GM19035 (cell line): ENCODE measurements around the gene TTYH3.
"Not testable (repeated sequence)": the region's sequence is repeated elsewhere in the genome, so short reads cannot be mapped to it uniquely, and the experiment has no call there.

Source experiments
- ATAC-seq: cut with Tn5 transposase; IDR thresholded peaks from one replicate; pipeline ENCODE4 v1.9.1; 2021; ENCODE audit not compliant: unreplicated experiment

Gene TTYH3, protein sequence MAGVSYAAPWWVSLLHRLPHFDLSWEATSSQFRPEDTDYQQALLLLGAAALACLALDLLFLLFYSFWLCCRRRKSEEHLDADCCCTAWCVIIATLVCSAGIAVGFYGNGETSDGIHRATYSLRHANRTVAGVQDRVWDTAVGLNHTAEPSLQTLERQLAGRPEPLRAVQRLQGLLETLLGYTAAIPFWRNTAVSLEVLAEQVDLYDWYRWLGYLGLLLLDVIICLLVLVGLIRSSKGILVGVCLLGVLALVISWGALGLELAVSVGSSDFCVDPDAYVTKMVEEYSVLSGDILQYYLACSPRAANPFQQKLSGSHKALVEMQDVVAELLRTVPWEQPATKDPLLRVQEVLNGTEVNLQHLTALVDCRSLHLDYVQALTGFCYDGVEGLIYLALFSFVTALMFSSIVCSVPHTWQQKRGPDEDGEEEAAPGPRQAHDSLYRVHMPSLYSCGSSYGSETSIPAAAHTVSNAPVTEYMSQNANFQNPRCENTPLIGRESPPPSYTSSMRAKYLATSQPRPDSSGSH

DNA sequence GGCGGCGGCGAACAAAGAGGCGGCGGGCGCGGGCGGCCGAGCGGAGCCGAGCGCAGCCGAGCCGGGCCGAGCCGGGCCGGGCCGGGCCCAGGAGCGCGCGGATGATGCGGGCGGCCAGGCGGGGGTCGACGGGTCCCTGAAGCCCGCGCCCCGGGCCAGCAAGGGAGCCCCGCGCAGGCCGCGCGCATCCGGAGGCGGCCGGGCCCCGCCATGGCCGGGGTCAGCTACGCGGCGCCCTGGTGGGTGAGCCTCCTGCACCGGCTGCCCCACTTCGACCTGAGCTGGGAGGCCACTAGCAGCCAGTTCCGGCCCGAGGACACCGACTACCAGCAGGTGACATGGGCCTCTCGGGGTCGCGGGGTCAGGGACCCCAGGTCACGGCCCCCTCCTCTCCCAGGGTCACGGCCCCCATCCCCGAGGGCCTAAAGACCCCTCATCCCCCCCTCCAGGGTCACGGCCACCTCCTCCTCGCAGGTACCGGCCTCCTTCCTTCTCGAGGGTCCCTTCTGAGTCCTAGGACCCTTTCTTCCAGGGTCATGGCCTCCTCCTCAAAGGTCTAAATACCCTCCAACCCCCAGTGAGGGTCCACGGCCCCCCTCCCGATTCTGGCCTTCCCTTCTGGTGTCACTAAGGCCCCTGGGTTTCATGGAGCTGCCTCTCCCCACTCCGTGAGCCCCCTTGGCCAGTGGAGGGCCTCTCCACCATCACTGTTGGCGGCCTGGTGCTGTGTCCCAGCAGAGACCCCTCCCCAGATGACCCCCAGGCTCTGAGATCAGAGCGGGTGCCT is at the start of gene TTYH3:
TTYH3 (plus strand) TSS at position 41 of the 787 bp plus-strand sequence; CDS start at position 211, 170 bp downstream.
- peak; percentile 51 for ATAC-seq

GRCh38 chr7:2582006-2582735 is 49.6 kb upstream of the TTYH3 start:
- no peak for ATAC-seq

GRCh38 chr7:2583798-2584580 is 47.8 kb upstream of the TTYH3 start:
- ATAC-seq: no peak

GRCh38 chr7:2585446-2585845 is 46.3 kb upstream of the TTYH3 start:
- ATAC-seq: no peak

DNA sequence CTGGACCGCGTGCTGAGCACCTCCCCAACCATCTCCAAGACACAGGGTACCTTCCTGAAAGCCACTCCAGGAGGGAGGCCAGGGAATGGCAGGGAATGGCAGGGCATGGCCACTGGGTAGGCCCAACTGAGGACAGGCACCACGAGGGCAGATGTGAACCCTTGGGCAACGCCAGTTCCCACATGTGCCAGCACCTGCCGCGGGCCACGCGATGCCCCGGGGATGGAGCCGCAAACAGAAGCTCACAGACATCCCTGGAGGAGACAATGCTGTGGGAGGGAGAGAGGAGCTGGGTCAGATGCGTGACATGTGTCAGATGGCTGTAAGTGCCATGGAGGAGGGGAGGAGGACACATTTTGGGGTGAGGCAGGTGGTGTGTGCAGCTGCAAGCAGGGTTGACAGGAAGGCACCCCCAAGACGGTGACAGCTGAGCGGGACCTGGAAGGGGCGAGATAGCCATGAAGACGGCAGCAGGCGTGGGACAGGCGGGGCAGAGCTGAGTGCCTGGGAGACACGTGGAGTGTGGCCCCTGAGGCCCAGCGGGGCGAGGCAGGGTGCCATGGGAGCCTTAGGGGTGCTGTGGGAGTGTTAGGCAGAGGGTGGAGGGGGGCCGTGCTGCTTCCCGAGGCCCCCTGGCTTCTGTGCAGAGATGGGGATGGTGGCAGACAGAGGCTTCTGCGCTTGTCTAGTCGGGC is 45.3 kb upstream of the TTYH3 start:
- no peak for ATAC-seq

DNA sequence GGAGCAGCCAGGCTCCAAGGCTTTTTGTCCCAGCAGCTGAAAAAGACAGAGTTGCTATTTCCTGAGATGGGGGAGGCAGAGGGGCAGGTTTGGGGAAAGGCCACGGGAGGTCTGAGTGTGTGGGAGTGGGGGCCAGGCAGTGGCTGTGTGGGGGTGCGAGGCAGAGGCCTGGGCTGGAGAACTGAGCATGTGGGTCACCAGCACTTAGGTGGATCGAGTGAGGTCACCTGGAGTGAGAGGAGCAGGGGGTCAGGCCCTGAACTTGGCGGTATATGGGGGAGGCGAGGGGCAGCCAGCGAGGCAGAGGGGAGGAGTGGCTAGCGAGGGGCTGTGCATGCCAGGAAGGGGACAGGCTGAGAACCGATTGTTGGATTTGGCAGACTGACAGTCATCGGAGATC is 44.7 kb upstream of the TTYH3 start:
- no peak for ATAC-seq

DNA sequence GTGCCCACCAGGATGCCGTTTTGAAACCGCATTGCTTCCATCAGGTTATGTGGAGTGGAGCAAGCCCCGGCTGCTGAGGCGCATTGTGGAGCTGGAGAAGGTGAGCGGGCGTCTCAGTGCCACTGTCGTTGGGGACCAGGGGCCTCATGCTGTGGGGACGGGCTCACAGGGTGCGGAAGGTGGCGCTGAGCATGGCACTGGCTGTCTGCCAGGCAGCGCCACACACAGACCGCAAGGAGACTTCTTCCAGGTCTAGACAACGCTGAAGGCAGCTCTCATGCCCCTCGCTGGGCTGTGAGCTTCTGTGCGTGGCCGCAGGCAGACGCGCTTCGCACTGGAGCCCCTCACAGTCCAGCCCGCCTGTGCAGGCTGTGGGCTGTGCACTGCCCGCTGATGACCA is 44.0 kb upstream of the TTYH3 start:
- no peak for ATAC-seq

GRCh38 chr7:2589341-2589740 is 42.4 kb upstream of the TTYH3 start:
- ATAC-seq: no peak

DNA sequence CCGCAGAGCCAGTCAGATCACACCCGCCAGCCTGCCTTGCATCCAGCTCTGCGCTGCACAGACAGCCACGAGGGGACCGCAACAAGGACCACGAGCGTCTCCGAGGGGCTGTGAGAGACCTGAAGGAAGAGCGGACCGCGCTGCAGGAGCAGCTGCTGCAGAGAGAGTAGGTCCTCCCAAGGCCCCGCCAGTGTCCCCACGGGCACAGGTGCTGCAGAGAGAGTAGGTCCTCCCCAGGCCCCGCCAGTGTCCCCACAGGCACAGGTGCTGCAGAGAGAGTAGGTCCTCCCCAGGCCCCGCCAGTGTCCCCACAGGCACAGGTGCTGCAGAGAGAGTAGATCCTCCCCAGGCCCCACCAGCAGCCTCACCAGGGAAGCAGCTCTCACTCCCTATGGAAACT is 41.8 kb upstream of the TTYH3 start:
- ATAC-seq: not testable (repeated sequence)

- ATAC-seq: no peak
Measured at GRCh38 chr7:2592375-2592865, 39.4 kb upstream of the TTYH3 start.

DNA sequence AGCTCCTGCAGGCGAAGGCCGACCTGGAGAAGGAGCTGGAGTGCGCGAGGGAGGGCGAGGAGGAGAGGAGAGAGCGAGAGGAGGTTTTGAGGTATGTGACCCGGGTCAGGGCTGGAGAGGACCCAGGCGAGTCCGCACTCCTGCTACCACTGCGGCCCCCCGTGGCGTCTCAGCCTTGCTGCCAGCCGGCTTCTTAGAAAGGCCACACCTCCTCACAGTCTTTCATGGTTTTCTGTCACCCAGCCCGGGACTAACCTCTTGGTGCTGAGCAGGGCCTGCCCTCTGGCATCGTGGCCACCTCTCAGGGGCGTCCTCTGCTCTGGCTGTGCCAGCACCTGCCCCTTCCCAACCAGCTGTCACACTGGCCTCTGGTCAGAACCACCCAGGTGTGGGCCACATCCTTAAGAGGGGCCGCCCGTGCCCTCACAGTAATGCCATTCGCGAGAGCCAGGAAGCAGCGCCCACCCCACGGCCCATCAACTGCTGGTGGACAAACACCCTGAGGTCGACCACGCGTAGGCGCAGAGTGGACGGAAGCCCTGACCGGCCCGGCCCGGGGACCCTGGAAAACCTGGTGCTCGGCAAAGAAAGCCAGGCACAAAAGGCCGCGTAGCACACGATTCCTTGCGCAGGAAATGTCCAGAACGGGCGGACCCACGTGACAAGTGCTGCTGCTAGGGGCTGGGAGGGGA is 38.6 kb upstream of the TTYH3 start:
- ATAC-seq: no peak

DNA sequence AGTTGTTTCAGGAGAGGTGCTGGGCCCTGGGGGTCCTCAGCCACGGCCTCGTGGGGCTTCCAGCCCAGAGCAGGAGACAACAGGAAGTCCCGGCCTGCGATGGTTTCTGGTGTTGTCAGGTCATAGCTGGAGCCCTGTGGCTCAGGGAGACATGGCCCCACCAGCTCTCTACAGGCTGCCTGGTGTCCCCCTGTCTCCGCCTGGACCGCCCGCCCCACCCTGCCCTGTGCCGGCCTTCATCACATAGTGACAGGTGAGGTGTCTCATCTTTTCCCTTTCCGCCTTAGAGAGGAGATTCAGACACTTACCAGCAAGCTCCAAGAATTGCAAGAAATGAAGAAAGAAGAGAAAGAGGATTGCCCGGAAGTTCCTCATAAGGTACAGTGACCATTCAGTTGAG is 37.2 kb upstream of the TTYH3 start:
- no peak for ATAC-seq

GRCh38 chr7:2595258-2595860 is 36.4 kb upstream of the TTYH3 start:
- no peak for ATAC-seq

- ATAC-seq: no peak
Measured at GRCh38 chr7:2596464-2597272, 35.1 kb upstream of the TTYH3 start.

DNA sequence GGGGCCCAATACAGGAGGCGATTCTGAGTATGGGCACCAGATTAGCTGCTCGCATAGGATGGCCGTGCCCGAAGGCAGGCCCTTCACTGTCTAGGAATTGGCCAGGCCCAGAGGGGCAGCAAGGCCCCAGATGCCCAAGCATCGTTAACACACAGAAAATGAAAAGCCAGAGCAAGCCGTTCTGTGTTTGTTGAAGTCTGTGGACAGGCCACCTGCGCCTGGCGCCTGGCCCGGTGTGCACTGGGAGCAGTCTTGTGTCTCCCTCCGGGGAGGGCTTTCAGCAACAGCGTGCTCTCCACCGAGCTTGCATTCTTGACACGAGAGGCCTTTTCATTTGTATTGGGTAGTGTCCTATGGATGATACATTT is 34.5 kb upstream of the TTYH3 start:
- ATAC-seq: no peak

GRCh38 chr7:2598154-2598823 is 33.5 kb upstream of the TTYH3 start:
- no peak for ATAC-seq

DNA sequence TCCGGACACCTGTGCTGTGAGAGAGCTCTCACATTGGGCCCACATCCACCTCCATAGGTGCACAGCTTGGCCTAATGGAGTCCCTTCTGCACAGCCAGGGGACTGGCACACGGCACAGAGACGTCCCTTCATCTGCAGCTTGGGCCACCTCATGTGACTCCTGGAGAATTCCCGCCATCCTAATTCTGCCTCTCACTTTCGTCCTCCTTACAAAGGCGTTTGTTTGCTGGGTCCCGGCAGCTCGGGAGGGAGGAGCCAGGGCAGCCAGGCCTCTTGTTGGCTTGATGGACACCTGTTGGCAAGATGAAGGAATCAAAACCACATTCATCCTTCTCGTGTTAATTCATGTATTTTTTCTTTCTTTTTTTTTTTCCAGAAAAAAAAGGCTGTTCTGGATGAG is 30.7 kb upstream of the TTYH3 start:
- ATAC-seq: no peak
